Mesenchymal stem cell (in vitro differentiated cells and primary cell): Measurements from ENCODE around the gene PGS1.

ENCODE experiments used
- DNase-seq: peaks from one replicate; pipeline ENCODE4 v3.0.0-alpha.2; 2013
- H2AFZ ChIP-seq: one replicate; pipeline ENCODE4 v1.6.1; 2013; ENCODE audit warnings: low read depth, mild to moderate bottlenecking, control low read depth, inconsistent platforms, low read length, moderate library complexity
- H2AK5ac ChIP-seq: 2 replicates; pipeline ENCODE4 v1.6.1; 2013; ENCODE audit warnings: low read length, moderate library complexity, mild to moderate bottlenecking, inconsistent platforms; ENCODE audit not compliant: severe bottlenecking
- H2BK120ac ChIP-seq: one replicate; pipeline ENCODE4 v1.6.1; 2013; ENCODE audit warnings: low read depth, mild to moderate bottlenecking, inconsistent platforms, low read length, moderate library complexity
- H2BK12ac ChIP-seq, 2 experiments: one replicate each; pipeline ENCODE4 v1.6.1; 2013; ENCODE audit warnings: inconsistent platforms in 2 of 2, low read length in 2 of 2, mild to moderate bottlenecking in 2 of 2, moderate library complexity in 2 of 2, control low read depth in 1 of 2
- H2BK15ac ChIP-seq: one replicate; pipeline ENCODE4 v1.6.1; 2013; ENCODE audit warnings: mild to moderate bottlenecking, low read depth, inconsistent platforms; ENCODE audit not compliant: poor library complexity, severe bottlenecking
- H2BK5ac ChIP-seq: 2 replicates; pipeline ENCODE4 v1.6.1; 2013; ENCODE audit warnings: low read depth, mild to moderate bottlenecking, low read length, control low read depth, inconsistent platforms; ENCODE audit not compliant: poor library complexity, severe bottlenecking
- H3K14ac ChIP-seq, 2 experiments: one replicate each; pipeline ENCODE4 v1.6.1; 2013; ENCODE audit warnings: inconsistent platforms in 2 of 2, low read length in 2 of 2, control low read depth in 1 of 2, mild to moderate bottlenecking in 1 of 2, moderate library complexity in 1 of 2
- H3K18ac ChIP-seq, 2 experiments: one replicate each; pipeline ENCODE4 v1.6.1; 2013; ENCODE audit warnings: inconsistent platforms in 2 of 2, low read length in 2 of 2, control low read depth in 1 of 2, low read depth in 1 of 2, mild to moderate bottlenecking in 1 of 2
- H3K23ac ChIP-seq, 2 experiments: one replicate each; pipeline ENCODE4 v1.6.1; 2013; ENCODE audit warnings: inconsistent platforms in 2 of 2, low read length in 2 of 2, mild to moderate bottlenecking in 2 of 2, moderate library complexity in 2 of 2, control low read depth in 1 of 2
- H3K27ac ChIP-seq: 2 replicates; pipeline ENCODE4 v1.5.1; 2013; ENCODE audit warnings: mild to moderate bottlenecking, moderate library complexity, low read length, control low read depth, inconsistent platforms; ENCODE audit not compliant: poor library complexity, severe bottlenecking
- H3K27me3 ChIP-seq, 2 experiments: 2 replicates each; pipeline versions ENCODE4 v1.6.1 to v1.7.0; 2013; ENCODE audit warnings: low read length in 2 of 2, mild to moderate bottlenecking in 2 of 2, moderate library complexity in 2 of 2, control low read depth in 1 of 2, inconsistent platforms in 1 of 2; ENCODE audit not compliant: control insufficient read depth in 1 of 2, insufficient read depth in 1 of 2
- H3K36me3 ChIP-seq, 2 experiments: 2 replicates each; pipeline versions ENCODE4 v1.6.1 to v1.7.0; 2013; ENCODE audit warnings: low read length in 2 of 2, control low read depth in 1 of 2, inconsistent platforms in 1 of 2, low read depth in 1 of 2, mild to moderate bottlenecking in 1 of 2; ENCODE audit not compliant: insufficient read depth in 2 of 2, control insufficient read depth in 1 of 2
- H3K4ac ChIP-seq, 2 experiments: one replicate each; pipeline ENCODE4 v1.6.1; 2013; ENCODE audit warnings: inconsistent platforms in 2 of 2, low read length in 2 of 2, mild to moderate bottlenecking in 2 of 2, moderate library complexity in 2 of 2, control low read depth in 1 of 2, low read depth in 1 of 2
- H3K4me1 ChIP-seq: 2 replicates; pipeline ENCODE4 v1.6.1; 2013; ENCODE audit warnings: low read depth, low read length, control low read depth; ENCODE audit not compliant: control insufficient read depth, insufficient read depth
- H3K4me2 ChIP-seq: 2 replicates; pipeline ENCODE4 v1.6.1; 2013; ENCODE audit warnings: low read length, mild to moderate bottlenecking, inconsistent platforms; ENCODE audit not compliant: poor library complexity, severe bottlenecking
- H3K4me3 ChIP-seq, 2 experiments: 2 replicates each; pipeline versions ENCODE4 v1.5.1 to v1.7.0; 2013; ENCODE audit warnings: low read length in 2 of 2, mild to moderate bottlenecking in 2 of 2, control low read depth in 1 of 2, low read depth in 1 of 2; ENCODE audit not compliant: insufficient read depth in 1 of 2
- H3K79me1 ChIP-seq: replicated peaks from 2 replicates; pipeline ENCODE4 v1.6.1; 2013; ENCODE audit warnings: mild to moderate bottlenecking, control low read depth, low read length, inconsistent platforms; ENCODE audit not compliant: poor library complexity, severe bottlenecking
- H3K9ac ChIP-seq: 2 replicates; pipeline ENCODE4 v1.7.0; 2013; ENCODE audit warnings: mild to moderate bottlenecking, low read length, moderate library complexity
- H3K9me3 ChIP-seq: 2 replicates; pipeline ENCODE4 v1.7.0; 2013; ENCODE audit warnings: mild to moderate bottlenecking, low read length; ENCODE audit not compliant: control insufficient read depth
- H4K8ac ChIP-seq: one replicate; pipeline ENCODE4 v1.6.1; 2013; ENCODE audit warnings: inconsistent platforms, mild to moderate bottlenecking, low read length, moderate library complexity
- H4K91ac ChIP-seq: one replicate; pipeline ENCODE4 v1.6.1; 2013; ENCODE audit warnings: mild to moderate bottlenecking, low read length, inconsistent platforms
- WGBS: methylation state at CpG from one replicate; pipeline ENCODE4 v1.1.7; 2013; ENCODE audit warnings: mixed read lengths; 5-methylcytosine and 5-hydroxymethylcytosine counted together

Gene PGS1

DNA sequence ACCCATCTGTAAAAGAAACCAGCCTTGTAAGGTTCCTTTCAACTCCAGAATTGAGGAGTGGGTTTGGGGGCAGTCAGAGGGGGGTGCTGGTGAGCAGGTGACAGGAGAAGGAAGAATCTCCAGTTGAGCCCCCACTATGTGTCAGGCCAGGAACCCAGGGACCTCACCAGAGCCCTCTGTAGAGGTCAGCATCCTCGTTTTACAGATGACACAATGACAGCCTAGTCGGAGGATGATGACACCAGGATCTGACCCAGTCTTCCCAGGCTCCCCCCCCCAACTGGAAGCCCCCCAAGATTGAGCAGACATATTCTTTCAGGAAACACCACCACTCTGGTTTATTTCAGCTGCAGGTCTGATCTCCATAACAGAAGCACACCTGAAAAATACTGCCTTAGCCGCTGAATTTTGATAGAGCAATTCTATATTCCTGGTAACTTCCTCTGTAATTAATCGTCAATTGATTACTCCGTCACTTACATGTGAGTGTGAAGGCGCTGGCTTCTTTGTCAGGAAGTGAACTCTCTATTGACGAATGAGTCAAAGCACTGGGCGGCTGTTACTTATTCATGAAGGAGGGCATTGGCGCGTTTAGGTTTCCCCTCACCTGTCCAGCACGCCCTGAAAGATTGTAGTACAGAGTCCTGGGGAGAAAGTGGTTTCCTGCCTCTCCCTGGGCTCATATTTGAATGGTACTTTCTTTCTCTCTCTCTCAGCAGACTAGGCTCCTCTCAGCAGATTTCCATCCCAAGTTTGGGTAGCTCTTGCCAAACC lies 39.8 kb upstream of the PGS1 start:
- H2BK5ac ChIP-seq = no peak overlapping the region
- H3K9ac ChIP-seq = peak overlapping the region; percentile 11
- H2BK120ac ChIP-seq = no peak overlapping the region
- no peak for DNase-seq
- H4K91ac ChIP-seq = no peak overlapping the region
- no peak overlapping the region for H3K4ac ChIP-seq
- H2BK15ac ChIP-seq = no peak overlapping the region
- H3K27me3 ChIP-seq = no peaks in the 10 kb centered on the region
- no peak overlapping the region for H3K4me3 ChIP-seq
- no peak overlapping the region for H3K14ac ChIP-seq
- no peak overlapping the region for H3K27ac ChIP-seq
- no peak overlapping the region for H2AFZ ChIP-seq
- 71% methylated on average over 11 of the region's 11 CpGs for WGBS
- no peaks in the 10 kb centered on the region for H3K36me3 ChIP-seq
- no peak overlapping the region for H4K8ac ChIP-seq
- no peak overlapping the region for H2BK12ac ChIP-seq
- no peak overlapping the region for H3K4me2 ChIP-seq
- H3K18ac ChIP-seq = no peak overlapping the region
- H3K79me1 ChIP-seq = no peaks in the 10 kb centered on the region
- no peak overlapping the region for H3K23ac ChIP-seq
- no peak overlapping the region for H2AK5ac ChIP-seq
- H3K9me3 ChIP-seq = no peaks in the 10 kb centered on the region
- H3K4me1 ChIP-seq = peaks cover 28% of the 10 kb centered on the region

DNA sequence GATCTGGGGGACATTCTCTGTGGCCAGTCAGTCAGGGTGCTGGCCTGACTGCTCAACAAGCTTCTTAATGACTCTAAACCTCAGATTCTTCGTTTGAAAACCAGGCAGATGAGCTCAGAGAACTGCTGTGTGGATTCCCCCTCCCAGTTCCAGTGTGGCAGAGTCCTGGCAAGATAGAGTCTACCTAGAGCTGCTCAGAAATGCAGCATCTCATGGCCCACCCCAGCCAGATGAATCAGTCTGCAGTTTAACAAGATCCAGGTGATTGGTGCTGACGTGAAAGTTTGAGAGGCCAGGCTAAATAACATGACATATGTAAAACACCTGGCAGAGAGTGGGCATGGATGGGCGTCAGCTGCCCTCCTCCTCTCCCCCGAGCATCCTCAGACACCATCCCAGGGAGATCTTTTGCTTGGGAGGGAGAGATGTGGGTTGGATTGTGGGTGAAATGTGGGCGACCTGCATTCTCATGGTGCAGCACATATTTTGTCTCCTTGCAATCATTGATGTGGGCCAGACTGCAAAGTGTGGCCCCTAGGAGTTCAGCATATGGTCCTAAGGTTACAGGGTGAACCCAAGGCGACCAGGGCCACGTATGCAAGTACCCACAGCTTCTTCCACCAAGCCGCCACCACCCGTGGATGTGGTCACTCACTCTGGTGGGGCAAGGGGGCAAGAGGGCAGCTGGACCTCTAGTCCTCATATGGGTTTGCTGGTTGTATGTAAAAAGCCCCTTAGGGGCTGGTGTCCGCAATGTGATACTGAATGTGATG lies 38.1 kb upstream of the PGS1 start:
- peak overlapping the region; percentile 49 to 87 for H2BK12ac ChIP-seq
- H3K4me3 ChIP-seq = no peak overlapping the region
- DNase-seq = no peak
- no peak overlapping the region for H2BK5ac ChIP-seq
- peak overlapping the region; percentile 30 for H3K9ac ChIP-seq
- H3K27ac ChIP-seq = no peak overlapping the region
- no peak overlapping the region for H3K4ac ChIP-seq
- H3K79me1 ChIP-seq = no peaks in the 10 kb centered on the region
- H3K23ac ChIP-seq = no peak overlapping the region
- H3K4me2 ChIP-seq = no peak overlapping the region
- WGBS = 89% methylated on average over 8 of the region's 10 CpGs
- H4K8ac ChIP-seq = peak overlapping the region; percentile 65
- no peak overlapping the region for H4K91ac ChIP-seq
- H2AK5ac ChIP-seq = peak overlapping the region; percentile 7
- peaks cover 31% of the 10 kb centered on the region for H3K4me1 ChIP-seq
- no peaks in the 10 kb centered on the region for H3K27me3 ChIP-seq
- no peak overlapping the region for H3K14ac ChIP-seq
- no peak overlapping the region for H2AFZ ChIP-seq
- no peak overlapping the region for H2BK15ac ChIP-seq
- no peak overlapping the region for H2BK120ac ChIP-seq
- H3K36me3 ChIP-seq = no peaks in the 10 kb centered on the region
- H3K18ac ChIP-seq = peak overlapping the region in 1 of 2 experiments; percentile 25
- H3K9me3 ChIP-seq = no peaks in the 10 kb centered on the region

DNA sequence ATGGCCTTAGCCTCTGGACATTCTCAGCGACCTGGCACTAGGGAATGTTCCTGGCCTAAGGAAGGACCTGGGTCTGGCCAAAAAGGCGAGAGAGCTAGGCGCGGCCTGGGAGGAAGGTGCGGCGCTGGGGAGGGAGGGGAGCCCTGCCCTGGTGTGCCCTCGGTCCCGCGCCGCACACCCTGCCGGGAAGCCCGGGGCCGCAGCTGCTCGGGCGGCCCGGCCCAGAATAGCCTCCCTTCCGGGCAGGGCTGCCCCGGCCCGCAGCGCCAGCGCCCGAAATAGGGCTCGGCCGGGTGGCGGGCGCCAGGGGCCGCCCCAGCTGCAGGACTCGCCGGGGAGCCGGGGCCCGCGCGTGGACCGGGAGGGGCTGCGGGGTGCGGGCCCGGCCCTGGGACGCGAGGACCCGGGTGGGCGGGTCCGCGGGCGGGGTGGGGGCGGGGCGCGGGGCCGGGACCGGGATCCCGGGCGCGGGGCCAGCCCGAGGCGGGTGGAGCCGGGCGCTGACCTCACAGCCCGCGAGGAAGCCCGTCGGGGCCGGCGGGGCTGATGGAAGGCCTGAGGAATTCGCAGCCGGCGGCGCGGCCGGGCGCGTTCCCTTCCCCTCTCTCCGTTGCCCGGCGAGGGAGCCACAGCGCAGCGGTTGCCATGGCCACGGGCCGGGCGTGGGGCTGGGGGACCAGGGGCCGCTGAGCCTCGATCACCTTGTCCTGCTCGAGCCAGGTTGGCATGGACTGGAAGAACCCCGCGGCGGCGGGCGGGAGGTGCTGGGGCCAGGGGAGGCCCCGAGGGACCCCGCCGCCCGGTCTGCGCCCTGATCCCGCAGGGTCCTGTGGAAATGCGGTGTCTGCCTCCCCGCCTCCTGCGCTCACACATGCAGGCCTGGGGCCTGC lies 36.6 kb upstream of the PGS1 start:
- H3K79me1 ChIP-seq = no peaks in the 10 kb centered on the region
- H3K4me2 ChIP-seq = peak overlapping the region; percentile 70
- H3K4me1 ChIP-seq = peaks cover 35% of the 10 kb centered on the region
- peak overlapping the region in 1 of 2 experiments; percentile 82 for H3K14ac ChIP-seq
- H3K18ac ChIP-seq = peak overlapping the region; percentile 99
- peak overlapping the region; percentile 94 for H2BK5ac ChIP-seq
- peak; percentile 89 for DNase-seq
- peak overlapping the region in 1 of 2 experiments; percentile 43 for H3K23ac ChIP-seq
- peak overlapping the region; percentile 65 to 98 for H2BK12ac ChIP-seq
- peak overlapping the region; percentile 96 for H3K27ac ChIP-seq
- peak overlapping the region; percentile 92 for H3K9ac ChIP-seq
- peak overlapping the region; percentile 94 to 95 for H3K4ac ChIP-seq
- WGBS = under 1% methylated on average over 64 of the region's 95 CpGs
- H4K91ac ChIP-seq = peak overlapping the region; percentile 99
- H3K4me3 ChIP-seq = peak overlapping the region; percentile 20 to 71
- H3K27me3 ChIP-seq = no peaks in the 10 kb centered on the region
- H2BK15ac ChIP-seq = peak overlapping the region; percentile 97
- H3K36me3 ChIP-seq = no peaks in the 10 kb centered on the region
- H3K9me3 ChIP-seq = no peaks in the 10 kb centered on the region
- H2AFZ ChIP-seq = peak overlapping the region; percentile 36
- H2BK120ac ChIP-seq = peak overlapping the region; percentile 98
- peak overlapping the region; percentile 95 for H2AK5ac ChIP-seq
- H4K8ac ChIP-seq = peak overlapping the region; percentile 92
